ENCODE measurements around the gene LHFPL2.

- no peak for TF ChIP-seq CTCF (IDR thresholded peaks at IDR 0.05; ENCODE audit: low read depth, low read length, poor library complexity, severe bottlenecking)
- no peak for TF ChIP-seq EZH2phosphoT487 (IDR thresholded peaks at IDR 0.05; ENCODE audit: borderline replicate concordance, low read length)
Observed at GRCh38 chr5:78511121-78511906, 137.3 kb downstream of the LHFPL2 start.
